CD4-positive, alpha-beta T cell treated with Interleukin-17A for 4 hours (primary cell): ENCODE data around the gene RYR2.
"Not testable (repeated sequence)": the region's sequence is repeated elsewhere in the genome, so short reads cannot be mapped to it uniquely, and the experiment has no call there.

ENCODE experiments used
- DNase-seq: peaks from one replicate; pipeline ENCODE4 v3.0.0-alpha.2; 2020; ENCODE audit warnings: mixed read lengths

Gene RYR2

GRCh38 chr1:237817277-237817676, 775.3 kb downstream of the RYR2 start:
- no peak for DNase-seq

DNA sequence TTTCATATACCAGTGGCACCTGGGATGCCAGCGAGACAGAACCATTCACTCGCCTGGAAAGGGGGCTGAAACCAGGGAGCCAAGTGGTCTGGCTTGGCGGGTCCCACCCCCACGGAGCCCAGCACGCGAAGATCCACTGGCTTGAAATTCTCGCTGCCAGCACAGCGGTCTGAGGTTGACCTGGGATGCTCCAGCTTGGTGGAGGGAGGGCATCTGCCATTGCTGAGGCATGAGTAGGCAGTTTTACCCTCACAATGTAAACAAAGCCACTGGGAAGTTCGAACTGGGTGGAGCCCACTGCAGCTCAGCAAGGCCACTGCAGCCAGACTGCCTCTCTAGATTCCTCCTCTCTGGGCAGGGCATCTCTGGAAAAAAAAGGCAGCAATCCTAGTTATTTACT, 778.6 kb downstream of the RYR2 start:
- DNase-seq, result not testable (repeated sequence)

GRCh38 chr1:237832858-237833257, 790.9 kb downstream of the RYR2 start:
- DNase-seq, result no peak

GRCh38 chr1:237834048-237834447, 792.1 kb downstream of the RYR2 start:
- DNase-seq, result no peak

DNA sequence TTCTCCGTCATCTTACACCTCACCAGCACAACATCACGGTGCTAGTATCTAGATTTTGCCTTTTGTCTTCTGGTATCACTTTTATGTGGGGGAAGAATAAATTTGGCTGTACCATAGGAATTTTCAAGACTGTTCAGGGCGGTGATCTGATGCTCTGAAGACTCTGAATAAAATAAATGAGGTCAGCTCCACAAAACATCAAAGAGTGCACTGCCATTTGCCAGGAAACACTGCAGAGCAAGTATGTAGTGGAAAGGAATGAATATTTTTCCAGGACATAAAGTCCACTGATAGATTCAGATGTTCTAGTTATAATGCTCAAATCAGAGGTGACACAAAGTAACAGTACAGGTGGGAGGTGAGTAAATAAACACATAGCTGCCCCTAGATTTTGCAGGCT, 792.5 kb downstream of the RYR2 start:
- DNase-seq, result no peak

- no peak for DNase-seq
Measured at GRCh38 chr1:237838320-237838719, 796.3 kb downstream of the RYR2 start.

DNA sequence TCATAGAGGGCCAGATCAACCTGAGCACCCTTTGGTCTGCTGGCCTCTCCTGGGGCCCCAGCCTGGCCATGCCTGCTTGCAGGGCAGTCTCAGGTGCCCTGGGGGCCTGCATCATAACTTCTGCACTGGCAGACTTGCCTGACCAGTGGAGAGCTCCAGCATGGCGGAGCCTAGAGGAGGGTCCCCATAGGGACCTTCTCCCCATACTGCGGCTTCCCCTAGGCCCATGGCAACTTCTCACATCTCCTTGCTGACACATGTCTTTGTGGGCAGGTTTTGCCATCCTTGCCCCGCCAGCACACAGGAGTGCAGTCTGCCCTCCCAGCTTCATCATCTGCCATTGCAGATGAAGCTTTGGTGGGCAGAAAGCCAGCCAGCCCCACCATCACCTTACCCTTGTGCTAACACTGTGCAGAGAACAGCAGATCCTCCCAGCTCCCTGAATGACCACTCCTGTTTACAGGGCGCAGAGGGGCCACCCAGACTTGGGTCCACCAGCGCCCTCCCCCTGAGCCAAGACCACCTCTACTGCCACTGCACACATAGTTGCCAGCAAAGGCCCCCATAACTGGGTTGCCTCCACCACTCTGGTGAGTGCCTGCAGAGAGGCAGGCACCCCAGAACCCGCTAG, 797.0 kb downstream of the RYR2 start:
- DNase-seq, result no peak

DNA sequence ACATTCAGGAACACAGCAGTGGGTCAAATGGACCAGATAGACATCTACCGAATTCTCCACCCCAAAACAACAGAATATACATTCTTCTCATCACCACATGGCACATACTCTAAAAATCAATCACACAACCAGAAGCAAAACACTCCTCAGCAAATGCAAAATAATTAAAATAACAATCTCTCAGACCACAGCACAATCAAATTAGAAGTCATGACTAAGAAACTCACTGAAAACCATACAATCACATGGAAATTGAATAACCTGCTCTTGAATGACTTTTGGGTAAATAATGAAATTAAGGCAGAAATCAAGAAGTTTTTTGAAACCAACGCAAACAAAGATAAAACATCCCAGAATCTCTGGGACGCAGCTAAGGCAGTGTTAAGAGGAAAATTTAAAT, 799.5 kb downstream of the RYR2 start:
- DNase-seq, result no peak

DNA sequence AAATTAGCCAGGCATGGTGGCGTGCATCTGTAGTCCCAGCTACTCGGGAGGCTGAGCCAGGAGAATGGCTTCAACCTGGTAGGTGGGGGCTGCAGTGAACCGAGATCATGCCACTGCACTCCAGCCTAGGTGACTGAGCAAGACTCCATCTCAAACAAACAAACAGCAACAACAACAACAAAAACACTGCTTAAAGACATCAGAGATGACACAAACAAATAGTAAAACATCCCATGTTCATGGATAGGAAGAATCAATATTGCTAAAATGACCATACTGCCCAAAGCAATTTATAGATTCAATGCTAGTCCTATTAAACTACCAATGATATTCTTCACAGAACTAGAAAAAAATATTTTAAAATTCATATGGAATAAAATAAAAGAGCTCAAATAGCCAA, 801.5 kb downstream of the RYR2 start:
- not testable (repeated sequence) for DNase-seq

DNA sequence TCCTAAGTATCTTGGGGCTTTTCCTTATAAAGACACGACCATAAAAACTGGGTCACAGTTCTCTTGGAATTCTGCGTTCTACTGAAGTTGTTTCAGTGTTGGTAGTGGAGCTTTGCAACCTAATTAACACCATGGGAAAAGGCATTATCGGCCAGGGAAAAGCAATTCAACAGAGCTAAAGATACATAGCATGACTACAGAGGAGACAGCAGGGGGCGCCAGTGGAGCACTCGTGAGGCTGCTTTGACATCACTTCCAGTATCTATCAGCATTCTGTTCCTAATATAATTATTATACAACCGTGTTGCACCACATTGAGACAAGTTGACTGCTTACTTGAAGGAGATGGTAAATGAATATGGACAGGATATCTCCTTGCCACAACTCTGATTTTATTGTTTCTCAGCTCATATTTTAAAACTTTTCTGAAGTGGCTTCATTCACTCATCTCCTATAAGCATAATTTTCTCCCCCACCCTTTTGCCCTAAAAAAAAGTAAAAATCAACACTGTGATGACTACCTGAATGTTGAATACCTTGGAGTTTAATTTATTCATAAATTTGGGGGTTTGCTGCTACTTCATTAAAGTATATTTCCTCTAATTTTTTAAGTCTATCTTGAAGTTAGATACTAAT, 809.3 kb downstream of the RYR2 start:
- DNase-seq, result no peak

GRCh38 chr1:237852342-237852741, 810.4 kb downstream of the RYR2 start:
- no peak for DNase-seq

DNA sequence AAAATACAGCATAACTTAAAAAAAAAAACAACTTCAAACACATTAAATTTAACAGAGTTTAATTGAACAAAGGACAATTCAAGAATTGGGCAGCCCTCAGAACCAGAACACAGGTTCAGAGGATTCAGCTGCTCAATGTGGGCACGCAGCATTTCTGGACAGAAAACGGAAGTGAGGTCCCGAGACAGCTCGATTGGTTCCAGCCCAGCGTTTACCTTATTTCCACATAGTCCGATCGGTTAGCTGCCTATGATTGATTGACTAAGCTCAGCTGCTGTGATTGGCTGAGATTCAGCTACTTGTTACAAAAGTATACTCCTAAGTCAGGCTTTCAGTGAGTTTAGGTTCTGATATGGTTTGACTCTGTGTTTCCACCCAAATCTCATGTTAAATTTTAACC, 815.5 kb downstream of the RYR2 start:
- DNase-seq, result no peak

DNA sequence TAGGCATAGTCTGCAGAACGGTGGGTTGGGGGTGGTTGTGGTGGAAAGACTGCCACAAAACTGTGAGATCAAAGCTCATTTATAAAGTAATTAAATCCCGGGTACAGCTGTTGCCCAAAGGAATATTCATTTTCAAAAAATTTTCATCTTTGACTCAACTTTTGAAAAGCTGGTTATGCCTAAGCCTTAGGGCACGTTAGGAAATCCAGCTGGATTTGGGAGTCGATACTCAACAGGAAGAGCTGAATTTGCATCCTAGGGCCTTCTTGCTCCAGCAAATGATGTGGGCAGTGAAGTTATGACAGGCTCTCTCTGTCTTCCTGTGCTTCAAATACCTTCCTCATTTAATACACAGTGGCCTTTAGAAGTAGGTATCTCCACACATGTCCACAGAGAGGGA, 817.0 kb downstream of the RYR2 start:
- no peak for DNase-seq

DNA sequence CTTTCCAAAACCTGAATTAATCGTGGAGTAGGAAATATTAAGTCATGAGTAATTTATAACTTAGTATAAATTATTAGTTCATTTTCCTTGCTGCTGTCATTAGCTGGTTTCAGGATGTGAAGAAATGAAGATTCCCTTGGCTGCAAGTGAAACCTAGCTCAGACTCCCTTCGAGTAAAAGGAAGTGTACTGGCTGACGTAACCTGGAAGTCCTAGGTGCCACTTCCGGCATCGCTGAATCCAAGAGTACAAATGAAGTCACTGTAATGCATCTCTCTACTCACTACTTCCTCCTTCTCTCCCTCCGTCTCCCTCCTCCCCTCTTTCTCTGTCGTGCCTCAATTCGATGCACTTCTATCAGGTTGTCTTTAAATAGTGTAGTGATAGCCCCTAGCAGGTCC, 820.0 kb downstream of the RYR2 start:
- no peak for DNase-seq

- no peak for DNase-seq
Measured at GRCh38 chr1:237863234-237863633, 821.2 kb downstream of the RYR2 start.

DNA sequence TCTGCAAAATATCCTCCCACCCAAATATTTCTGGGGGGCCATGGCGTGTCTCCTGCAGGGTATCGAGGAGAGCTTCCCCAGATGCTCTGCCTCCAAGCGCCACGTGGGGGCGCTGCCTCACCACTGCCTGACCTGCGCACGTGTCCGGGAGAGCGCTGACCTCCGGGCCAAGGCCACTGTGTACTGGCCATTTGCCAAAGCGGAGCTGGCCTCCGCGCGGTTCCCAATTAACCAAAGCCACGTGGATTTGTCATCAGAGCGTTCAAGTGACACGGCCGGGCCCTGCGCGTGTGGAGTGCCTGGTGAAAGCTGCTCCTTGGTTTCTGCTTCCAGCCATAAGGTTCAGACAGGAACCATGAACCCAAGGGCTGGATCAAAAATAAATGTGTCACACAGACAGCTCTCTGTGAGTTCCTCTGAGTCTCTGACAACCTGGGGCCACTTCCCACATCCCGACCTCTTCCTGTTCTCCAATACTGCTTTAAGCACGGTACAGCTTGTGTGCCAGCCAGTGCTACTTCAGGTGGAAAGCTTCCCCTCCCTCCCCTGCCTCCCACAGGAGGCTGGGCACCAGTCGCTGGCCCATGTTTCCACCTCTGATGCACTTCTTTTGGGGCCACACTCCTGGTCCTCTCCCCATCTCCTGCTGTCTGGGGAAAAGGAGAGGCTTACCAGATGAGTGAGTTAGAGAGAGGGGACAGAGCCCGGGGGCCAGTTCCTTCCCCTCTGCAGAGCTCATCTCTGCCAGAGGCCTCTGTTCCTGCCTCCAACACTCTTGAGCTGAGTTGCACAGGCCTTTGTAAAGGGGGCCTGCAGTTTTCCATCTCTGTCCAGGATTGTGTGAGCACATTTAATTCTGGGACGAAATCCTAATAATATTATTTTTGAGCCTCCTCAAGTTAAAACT, 822.6 kb downstream of the RYR2 start:
- no peak for DNase-seq

- DNase-seq, result no peak
Measured at GRCh38 chr1:237867380-237867888, 825.5 kb downstream of the RYR2 start.

DNA sequence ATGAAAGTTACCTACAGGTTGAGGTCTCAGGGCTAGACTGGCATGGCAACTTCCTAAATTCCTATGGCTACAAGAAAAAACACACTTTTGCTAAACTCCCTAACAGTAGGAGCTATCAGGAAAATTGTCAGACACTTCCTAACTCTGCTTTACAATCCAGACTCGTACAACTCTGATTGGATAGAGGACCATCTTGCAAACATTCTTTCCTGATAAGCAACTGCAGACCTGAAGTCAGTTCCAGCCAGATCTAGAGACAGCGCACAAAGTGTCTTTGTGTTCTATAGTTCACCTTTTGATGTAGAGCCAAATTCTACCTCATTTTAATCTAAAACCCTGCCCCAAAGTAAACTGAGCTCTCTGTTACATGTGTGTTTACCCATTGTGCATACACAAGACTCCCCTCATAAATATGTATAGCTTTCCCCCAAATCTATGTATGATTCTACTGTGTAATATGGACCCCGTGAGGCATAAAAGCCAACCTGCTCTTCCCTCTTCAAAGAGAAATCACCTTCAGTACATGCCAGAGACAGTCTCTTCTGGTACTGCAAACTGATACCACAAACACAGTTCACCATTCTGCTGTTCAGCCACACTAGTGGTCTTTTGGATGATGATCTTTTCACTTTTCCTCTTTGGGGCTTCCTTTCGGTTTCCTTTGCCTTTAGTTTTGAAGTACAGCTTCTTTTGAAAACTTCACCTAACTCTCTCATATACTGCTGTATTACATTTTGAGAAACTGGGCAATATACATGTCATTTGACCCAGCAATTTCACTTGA, 827.0 kb downstream of the RYR2 start:
- no peak for DNase-seq

- DNase-seq, result no peak
Measured at GRCh38 chr1:237873487-237874211, 831.7 kb downstream of the RYR2 start.

DNA sequence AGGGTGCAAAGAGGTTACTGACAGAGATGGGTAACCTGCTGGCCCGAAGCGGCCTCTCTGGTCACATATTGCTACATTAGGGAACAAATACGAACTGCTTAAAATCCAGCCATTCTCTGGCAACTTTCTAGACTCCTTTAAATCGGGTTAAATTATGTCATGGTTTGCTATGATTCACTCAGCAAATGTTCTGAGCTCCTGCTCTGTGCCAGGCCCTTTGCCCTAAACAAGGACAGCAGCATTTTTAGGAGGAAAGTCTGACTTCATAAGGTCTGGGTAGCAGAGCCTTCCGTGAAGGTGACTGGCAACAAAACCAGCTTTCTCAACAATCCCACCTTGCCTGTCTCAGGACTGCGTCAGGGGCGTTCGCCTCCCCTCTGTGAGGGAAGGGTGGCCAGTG, 833.3 kb downstream of the RYR2 start:
- no peak for DNase-seq

DNA sequence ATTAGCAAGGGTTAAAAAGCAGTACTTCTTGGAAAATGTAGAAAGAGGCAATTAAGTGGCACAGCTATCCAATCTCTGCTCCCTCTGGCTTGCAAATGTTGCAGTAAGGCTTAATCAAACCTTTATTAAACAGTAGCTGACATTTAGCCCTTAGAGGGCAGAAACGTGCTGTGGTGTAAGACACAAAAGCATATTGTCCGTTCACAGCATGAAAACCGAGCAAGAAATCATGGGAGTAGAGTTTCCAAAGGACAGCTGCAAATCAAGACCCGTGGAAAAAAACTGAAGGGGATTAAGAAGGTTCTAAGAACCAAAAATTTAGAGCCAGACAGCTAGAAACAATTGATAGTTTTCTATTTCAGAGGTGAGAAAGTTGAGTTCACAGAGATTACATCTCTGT, 835.6 kb downstream of the RYR2 start:
- no peak for DNase-seq

GRCh38 chr1:237878406-237878805, 836.4 kb downstream of the RYR2 start:
- no peak for DNase-seq
